Fibroblast of upper back skin (primary cell): Measurements from ENCODE around the gene CCDC110.
"Not testable (repeated sequence)": the region's sequence is repeated elsewhere in the genome, so short reads cannot be mapped to it uniquely, and the experiment has no call there.

Experiments
- DNase-seq: peaks from one replicate; pipeline ENCODE4 v3.0.0-alpha.2; 2013

Gene CCDC110

DNA sequence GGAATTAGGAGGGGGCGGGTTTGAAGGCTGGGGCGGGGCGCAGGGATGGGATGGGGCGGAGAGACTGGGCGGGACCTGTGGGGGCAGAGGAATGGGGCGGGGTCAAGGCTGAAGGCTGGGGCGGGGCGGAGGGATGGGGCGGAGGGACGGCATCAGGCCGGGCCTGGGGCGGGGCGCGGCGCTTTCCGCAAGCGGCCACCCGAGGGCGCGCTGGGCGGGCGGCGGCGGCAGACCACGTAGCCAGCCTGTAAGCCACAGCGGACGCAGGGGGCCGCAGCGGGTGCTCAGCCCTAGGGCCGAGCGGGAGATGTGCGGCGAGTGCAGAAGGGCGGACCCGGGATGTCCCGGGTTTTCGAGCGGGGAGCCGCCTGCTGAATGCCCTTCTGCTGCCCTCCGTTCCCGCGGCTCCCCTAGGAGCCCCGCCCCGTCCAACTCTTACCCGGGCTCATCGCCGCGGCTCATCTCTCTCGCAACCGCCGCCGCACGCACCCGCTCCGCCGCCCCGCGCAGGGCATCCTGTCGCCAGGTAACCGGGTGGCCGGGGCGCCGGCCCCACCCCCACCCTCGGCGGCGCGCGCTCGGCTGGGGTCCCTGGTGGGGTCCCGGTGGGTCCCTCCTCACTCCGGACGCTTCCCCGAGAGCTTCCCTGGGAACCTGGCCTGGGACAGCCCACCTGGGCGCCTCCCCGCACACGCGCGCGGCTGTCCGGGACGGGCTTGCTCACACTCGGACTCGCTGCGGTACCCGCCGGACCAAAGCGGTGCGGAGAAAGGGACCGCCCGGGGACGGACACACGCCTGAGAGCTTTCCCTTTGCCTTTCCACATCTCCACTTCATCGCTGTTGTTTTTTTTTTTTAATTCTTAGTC is at the start of gene CCDC110:
Gene CCDC110 (minus strand): TSS at position 499 of the 868 bp plus-strand sequence. CDS start 50 bp downstream, at position 449.
- peak; percentile 92 for DNase-seq

DNA sequence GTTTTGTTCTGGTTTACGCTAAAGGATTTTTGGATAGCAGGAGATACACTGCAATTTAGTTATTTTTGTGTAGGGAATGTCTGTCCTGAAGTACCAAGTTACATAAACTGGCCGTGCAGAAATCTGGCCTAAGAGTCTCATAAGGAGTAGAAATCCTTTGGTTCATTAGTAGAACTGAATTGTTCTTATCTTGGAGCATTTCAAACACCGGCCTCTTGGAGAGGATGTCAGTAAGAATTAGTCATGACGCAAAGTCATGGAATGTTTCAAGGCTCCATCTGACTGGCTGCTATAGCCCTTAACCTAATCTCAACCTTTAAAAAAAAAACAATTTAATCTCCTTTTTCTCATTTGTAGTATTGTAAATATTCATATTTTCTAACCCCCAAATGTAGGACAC is 48.6 kb upstream of the CCDC110 start:
- DNase-seq = peak; percentile 24

DNA sequence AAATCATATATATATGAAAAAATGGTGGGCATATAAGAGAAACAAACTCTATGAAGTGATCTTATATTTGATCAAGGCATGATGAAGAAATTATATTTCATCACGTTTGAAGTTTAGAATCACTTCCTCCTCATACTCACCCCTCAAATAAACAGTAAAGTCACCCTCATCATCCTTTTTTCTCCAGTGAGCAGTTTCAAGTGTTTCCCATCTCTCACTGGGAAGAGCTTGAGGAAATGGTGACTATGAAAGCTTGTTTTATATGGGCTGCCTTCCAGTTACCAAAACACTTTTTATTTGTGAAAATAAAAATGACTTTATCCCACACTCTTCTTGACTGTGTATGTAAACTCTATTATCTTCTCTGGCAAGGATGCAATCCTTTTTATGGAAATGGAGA is 47.0 kb upstream of the CCDC110 start:
- no peak for DNase-seq

DNA sequence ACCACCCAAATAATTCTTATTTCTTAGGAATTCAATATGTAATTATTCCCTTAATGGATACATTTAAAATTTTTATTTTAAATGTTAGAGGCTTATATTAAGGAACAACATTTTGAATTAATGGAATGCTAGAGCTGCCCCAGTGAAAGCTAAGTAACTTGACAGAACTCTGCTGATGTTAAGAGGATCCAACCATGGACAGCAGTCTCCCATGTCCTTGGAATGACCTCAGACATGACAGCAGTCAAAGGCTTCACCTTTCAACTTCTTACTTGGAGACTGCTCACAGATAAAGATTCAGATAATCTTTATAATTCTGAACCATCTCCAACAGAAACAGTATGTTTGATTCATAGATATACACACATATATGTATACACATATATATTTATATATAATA is 46.5 kb upstream of the CCDC110 start:
- DNase-seq = no peak

DNA sequence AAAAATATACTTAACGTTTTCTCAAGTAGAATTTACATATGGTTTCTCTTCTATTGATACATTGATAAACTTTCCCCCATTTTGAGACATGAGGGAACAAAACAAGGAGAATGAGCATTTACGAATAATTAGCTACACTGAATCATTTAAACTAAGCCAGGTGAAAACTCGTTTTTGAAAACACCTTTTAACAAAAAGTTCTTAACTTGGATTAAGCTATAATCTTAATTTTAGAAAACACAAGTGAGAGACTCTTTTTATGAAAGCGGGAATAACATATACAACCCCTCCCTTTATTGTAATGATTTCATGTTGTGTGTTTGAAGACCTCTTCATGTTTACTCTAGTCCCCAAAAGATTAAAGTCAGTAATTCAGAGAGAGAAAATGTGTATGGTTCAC is 43.7 kb upstream of the CCDC110 start:
- no peak for DNase-seq

DNA sequence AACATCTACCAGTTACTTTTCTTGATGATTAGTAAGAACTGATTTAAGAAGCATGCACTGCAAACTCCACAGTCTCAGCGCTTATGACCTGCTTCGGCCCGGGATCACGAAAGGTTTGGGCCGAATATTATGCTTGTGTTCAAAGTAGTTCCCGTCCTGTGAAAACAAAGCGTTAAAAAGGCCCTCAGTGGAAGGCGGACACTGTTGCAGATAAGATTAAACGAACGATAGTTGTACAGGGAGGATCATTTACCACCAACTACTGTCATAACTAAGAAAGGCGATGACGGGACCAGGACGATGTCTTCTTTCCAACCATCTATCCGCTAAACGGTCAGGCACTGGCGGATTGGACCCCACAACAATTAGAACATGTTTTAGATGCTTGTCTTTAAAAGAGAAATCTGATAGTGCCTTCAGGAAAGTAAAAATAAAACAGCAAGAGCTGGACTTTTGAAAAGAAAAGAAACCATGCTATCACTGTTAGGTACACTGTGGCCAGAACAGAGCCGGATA is 42.7 kb upstream of the CCDC110 start:
- no peak for DNase-seq

DNA sequence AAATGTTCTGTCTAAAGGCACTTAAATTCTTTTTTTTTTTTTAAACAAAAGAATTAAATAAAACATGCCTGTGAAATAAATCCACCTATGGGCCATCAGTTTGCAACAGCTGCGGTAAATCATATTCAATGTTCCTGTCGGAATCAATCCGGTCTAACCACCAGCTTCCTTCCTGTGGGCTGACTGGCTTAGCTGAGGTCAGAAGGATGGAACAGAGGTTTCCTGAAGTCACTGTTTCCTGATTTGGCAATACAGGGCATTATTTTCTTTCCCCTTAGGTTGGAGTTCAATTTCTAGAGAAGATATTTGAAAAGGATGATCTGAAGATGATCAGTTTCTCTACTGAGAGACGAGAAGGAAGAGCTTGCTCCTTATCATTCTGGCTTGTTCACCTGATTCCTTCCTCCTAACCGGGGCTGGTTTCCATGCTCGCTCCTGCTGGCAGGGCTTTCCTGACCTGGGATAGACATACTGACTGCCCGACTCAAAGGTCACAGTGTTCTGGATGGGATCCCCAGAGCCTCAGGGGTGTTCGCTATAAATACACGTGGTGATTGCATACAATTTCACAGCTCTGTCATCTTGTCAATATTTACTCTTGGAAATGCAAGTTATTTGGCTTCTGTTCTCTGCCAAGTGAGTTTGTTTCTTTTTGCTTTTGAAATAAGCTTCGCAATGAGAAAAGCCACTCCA is 42.1 kb upstream of the CCDC110 start:
- DNase-seq = peak; percentile 35

DNA sequence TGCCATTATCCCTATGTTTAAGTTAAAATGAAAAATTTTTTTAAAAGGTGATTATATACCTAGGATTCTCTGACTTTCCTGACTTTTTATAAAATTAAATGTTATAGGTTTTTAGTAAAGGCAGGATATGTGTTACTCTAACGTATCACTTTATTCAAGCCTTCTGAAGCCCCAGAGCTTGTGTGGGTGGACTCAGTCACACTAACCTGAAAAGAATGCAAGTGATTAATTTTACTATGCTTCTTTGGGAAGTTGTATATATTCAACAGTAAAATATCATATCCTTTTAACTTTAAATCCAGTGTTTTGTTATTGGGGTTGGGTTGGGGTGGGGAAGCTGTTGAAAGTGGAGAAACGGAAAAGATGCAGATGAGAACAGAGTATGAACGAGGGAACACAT is 41.0 kb upstream of the CCDC110 start:
- peak; percentile 47 for DNase-seq

DNA sequence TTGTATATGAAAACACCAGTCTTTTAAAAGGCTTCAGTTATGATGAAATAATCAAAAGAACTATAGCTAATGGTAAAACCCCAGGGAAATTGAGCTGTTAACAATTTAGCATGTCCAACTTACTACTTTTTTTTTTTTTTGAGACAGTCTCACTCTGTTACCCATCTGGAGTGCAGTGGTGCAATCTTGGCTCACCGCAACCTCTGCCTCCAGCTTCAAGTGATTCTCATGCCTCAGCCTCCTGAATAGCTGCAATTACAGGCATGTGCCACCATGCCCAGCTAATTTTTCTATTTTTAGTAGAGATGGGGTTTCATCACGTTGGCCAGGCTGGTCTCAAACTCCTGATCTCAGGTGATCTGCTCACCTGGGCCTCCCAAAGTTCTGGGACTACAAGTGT is 39.7 kb upstream of the CCDC110 start:
- not testable (repeated sequence) for DNase-seq

DNA sequence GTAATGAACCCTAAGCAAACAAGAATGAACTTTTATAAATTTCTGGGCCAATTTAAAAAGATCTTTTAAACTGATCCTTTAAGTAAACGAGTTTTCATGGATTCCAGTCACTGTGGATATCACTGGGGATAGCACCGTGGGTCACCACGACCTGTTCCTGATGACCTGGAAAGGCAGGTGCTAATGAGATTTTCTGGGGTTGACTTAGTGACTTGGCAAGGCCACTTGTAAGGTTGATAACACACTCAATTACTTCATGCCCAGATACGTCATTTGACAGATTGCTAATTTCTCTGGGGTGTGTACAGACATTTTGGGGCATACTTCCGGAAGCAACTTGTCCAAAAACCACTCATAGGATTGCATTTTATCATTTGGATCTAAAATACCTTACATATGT is 39.3 kb upstream of the CCDC110 start:
- no peak for DNase-seq

DNA sequence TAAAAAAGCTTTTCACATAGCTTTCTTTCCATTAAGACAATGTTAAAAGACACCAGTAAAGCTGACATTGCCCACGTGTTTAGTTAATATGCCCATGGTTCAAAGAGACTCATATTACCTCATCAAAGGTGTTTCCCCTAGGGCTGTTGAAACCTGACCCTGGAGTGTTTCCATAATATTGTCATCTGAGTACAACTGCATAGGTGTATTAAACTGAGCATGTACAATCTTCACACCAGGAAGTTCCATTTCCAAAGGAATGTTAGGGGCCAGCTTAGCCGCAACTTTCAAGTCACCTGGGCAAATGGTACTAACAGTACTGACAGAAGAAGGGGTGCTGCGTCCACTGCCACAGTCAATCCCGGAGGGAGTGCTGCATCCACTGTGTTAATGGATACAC is 36.6 kb upstream of the CCDC110 start:
- no peak for DNase-seq

DNA sequence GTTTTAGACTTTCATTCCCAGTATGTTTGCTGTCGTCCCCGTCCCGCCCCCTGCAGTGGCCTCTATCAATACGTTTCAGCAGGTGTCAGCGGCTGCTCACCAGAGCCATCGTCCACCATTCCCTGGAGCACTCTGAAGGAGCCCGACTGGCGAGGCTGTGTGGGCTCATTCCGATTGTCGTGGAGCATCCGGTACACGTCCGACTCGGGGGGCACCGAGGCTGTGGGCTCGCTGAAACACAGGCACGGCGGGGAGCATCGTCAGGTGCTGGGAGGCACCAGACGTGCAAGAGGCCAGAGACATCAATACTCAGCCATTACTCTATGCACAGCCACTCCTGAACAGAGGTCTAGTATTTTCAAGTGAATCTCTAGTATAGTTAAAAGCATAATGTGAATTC is 34.9 kb upstream of the CCDC110 start:
- no peak for DNase-seq

DNA sequence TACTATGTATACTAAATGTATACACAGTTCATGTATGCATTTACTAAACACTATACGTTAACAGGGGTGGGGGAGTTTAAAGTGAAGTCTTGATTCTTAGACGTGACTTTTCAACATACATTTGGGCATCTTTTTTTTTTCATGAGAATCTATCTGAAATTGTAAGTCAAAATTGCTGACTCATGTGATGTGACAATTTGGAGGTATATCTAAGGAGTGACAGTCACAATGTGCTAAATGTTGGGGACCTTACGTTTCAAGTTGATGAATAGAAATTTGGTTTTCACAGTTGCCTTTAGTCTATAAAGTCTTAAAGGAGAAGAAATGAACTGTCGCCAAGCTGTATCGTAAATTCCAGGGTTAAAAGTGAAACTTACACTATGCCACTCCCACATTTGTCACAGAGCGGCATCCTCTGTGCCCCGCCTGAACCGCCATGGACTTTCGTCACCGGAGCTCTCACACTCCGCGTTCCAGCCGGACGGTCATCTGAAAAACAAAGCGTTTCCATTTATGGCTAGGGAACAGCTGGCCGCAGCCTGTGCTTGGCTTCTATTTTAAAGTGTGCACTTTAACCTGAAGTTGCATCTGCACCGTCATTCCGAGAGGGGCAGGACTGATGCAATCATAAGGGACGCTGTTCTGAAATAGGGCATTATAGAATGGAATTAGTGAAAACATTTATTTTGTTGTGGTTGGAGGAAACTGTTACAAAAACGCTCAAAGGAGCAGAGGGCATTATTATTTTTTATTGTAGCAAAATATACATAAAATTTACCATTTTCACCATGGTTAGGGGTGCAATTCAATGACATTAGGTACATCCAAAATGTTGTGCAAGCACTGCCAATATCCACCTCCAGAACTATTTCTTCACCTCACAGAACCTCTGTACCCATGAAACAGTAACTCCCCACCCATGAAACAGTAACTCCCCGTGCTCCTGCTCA is 32.8 kb upstream of the CCDC110 start:
- DNase-seq = peak; percentile 13

DNA sequence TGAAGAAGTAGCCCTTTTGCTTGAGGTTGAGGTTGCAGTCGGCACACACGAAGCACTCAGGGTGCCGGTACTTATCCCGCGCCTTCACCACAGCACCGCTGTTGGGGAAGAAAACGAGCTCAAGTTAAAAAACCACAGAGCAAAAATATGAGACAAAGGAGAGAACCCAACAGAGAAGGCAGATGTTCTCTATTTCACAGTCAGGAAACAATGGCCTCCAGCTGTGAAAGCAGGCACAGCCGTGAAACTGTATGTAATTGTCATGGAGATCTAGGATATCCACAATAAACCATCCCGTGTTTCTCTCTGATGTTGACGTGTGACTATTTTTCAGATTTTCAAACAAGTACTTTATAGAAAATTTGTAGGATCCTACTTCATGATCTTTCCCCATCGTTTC is 30.9 kb upstream of the CCDC110 start:
- no peak for DNase-seq

DNA sequence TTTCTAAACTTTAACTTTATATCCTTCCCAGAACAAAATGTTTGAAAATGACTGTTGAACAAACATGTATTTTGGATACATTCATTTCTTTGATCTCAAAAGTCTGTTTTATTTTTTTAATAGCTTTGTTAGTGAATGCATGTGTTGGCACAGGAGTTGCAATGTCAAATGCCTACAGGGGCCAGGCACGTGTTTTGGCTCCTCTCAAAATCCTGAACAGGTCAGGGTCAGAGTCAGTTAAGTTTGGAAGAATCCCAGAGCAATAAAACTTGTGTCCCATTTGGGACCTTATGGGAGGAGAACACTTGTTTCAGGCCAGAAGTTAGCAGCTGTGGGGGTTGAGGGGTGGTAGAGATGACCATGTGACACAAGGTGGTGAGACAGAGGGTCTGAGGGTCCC is 29.0 kb upstream of the CCDC110 start:
- no peak for DNase-seq

DNA sequence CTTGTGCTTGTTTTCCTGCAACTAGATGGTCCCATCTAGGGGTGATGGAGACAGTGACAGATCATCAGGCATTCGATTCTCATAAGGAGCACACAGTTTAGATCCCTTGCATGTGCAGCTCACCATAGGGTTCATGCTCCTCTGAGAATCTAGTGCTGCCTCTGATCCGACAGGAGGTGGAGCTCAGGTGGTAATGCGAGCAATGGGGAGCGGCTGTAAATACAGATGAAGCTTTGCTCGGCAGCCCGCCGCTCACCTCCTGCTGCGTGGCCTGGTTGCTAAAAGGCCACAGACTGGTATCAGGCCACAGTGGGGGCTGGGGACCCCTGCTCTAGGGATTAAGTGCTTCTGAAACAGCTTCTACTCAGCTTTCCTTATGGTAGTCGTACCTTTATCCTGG is 28.5 kb upstream of the CCDC110 start:
- DNase-seq = no peak

DNA sequence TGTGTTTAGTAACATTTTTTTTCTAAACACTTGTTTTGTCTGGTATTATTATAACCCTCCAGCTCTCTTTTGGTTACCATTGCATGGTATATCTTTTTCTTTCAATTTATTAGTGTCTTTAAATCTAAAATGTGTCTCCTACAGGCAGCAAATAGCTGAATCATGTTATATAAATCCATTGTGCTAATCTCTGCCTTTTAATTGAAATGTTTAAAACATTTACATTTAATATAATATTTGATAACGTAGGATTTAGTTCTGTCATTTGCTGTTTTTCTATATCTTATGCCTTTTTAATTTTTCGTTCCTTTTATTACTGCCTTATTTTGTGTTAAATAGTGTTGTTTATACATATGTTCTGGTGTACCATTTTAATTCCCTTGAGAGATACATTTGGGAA is 17.1 kb upstream of the CCDC110 start:
- no peak for DNase-seq

DNA sequence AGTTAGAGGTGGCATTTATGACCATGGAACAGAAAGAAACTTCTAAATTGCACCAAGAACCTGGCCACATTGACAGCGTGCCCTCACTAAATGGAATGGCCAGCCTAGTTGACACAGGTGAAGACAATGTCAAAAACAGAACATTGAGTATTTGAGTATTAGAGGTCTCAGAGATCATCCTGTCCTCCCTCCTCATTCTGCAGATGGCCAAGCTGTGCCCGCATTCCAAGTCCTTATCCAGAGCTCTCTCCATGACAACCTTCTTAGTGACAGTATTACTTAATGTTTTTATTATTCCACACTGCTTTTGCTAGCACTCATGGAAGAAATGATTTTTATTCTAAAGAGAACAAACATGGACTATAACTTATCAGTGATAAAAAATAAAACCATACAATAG is 9.9 kb upstream of the CCDC110 start:
- no peak for DNase-seq

DNA sequence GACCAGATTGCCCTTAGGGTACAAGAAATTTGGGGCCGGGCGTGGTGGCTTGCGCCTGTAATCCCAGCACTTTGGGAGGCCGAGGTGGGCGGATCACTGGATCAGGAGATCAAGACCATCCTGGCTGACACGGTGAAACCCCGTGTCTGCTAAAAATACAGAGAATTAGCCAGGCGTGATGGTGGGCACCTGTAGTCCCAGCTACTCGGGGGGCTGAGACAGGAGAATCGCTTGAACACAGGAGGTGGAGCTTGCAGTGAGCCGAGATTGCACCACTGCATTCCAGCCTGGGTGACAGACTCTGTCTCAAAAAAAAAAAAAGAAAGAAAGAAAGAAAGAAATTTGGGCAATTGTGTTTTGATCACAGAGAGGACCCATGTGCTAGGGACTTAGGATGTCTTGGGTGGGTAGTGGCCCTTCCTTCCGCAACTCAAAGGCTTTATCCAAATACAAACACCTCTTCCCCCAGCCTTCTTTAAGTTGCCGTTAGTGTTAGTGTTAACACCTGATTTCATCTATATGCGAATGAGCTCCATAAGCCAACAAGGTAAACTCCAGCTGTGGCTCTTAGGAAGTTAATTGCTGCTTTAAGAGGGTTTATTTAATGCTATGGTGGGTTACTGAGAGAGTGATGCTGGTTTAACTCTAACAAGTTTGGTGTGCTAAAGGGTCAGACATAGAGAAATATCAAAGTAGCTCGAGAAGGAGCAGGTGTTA is 8.6 kb upstream of the CCDC110 start:
- no peak for DNase-seq

DNA sequence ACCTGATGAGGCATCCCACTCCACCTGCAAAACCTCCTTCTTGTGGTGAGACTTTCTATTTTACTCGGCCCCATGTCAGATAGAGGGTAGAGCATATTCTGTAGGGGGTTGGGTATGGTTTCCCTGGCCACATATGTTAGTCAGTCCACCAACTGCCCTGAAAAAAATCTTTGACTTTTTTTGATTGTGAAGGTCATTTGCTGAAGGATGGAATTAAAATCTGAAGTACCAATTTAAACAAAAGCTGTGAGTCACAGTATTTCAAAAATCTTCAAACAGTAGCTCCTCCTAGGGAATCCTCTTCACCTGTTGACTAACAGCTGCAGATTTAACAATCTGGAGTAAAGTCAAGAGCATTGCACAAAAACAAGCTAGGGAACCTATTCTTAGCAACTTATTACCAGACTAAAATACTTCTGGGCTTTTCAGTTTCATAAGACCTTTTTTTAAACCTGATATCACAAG is 8.0 kb upstream of the CCDC110 start:
- no peak for DNase-seq

DNA sequence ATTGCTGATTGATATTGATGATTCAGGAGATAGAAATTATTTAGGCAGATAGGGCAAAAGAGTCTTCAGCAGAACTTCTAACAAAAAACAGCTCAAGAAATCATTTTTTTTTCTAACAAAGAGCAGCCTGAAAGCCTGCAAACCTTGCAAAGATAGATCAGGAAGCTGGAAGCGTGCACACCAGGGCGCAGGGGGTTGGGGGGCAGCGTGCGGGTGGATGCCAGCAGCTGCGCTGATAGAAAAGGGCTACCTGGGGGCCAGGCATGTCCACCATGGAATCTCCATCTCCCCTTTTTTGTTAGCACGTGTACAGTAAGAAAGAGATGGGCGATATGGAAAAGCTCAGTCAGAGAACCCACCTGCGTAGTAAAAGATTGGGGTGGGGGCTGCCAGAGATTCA is 1.7 kb upstream of the CCDC110 start:
- no peak for DNase-seq

DNA sequence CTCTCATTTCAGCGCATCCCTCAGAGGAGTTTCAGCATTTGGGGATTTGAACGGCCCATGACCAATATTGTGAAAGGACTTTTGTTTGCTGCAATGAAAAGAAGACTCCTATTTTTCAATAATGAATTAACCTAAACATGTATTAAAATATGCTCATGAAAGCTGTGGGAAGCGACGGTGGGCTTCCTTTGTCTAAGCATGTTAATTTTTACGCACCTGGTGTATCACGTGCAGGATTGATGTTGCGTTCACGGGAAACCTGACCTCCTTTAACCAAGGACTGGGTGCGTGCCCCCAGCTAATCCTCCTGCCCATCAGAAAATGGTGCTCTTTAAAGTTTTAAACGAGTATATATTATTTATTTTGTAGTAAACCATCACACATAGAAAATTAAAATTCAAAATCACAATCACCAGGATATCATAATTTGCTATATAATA is 590 bp upstream of the CCDC110 start:
- DNase-seq = no peak
